Loucy (cell line): ENCODE measurements around the gene SLC17A2.

Experiments used
- H2AFZ ChIP-seq: fragments of 200-600 bp; sonication (generic); 2 replicates; pipeline ENCODE4 v1.6.0; 2016; ENCODE audit warnings: antibody characterized with exemption, mild to moderate bottlenecking, low read length, moderate library complexity
- H3F3A ChIP-seq: fragments of 200-600 bp; 2 replicates; pipeline ENCODE4 v1.6.0; 2016; ENCODE audit warnings: antibody characterized with exemption, low read depth, mild to moderate bottlenecking
- H3K27me3 ChIP-seq: fragments of 200-600 bp; sonication (generic); 2 replicates; pipeline ENCODE4 v1.6.1; 2014; ENCODE audit warnings: low read length, mild to moderate bottlenecking; ENCODE audit not compliant: insufficient read depth, poor library complexity, severe bottlenecking
- H3K36me3 ChIP-seq: fragments of 200-600 bp; sonication (generic); 2 replicates; pipeline ENCODE4 v1.6.1; 2016; ENCODE audit warnings: low read length; ENCODE audit not compliant: insufficient read depth
- H3K4me1 ChIP-seq: fragments of 200-600 bp; sonication (generic); 2 replicates; pipeline ENCODE4 v1.5.1; 2014; ENCODE audit warnings: low read length, mild to moderate bottlenecking; ENCODE audit not compliant: insufficient read depth, poor library complexity, severe bottlenecking
- H3K4me2 ChIP-seq: fragments of 200-600 bp; sonication (generic); 2 replicates; pipeline ENCODE4 v1.6.0; 2014; ENCODE audit warnings: antibody characterized with exemption, low read length, low read depth, mild to moderate bottlenecking; ENCODE audit not compliant: poor library complexity, severe bottlenecking
- H3K4me3 ChIP-seq: fragments of 200-600 bp; sonication (generic); 2 replicates; pipeline ENCODE4 v1.5.1; 2014; ENCODE audit warnings: low read length, mild to moderate bottlenecking, mixed read lengths; ENCODE audit not compliant: poor library complexity, severe bottlenecking
- H3K79me2 ChIP-seq: fragments of 200-600 bp; sonication (generic); 2 replicates; pipeline ENCODE4 v1.6.1; 2014; ENCODE audit warnings: low read length; ENCODE audit not compliant: insufficient read depth
- H3K9ac ChIP-seq: fragments of 200-600 bp; sonication (generic); 2 replicates; pipeline ENCODE4 v1.6.0; 2014; ENCODE audit warnings: mild to moderate bottlenecking, low read depth, low read length, moderate library complexity; ENCODE audit not compliant: poor library complexity, severe bottlenecking
- H3K9me2 ChIP-seq: fragments of 200-600 bp; sonication (generic); replicated peaks from 2 replicates; pipeline ENCODE4 v1.6.1; 2016; ENCODE audit warnings: low read depth, low read length, mixed read lengths
- H3K9me3 ChIP-seq: fragments of 200-600 bp; sonication (generic); 2 replicates; pipeline ENCODE4 v1.6.1; 2014; ENCODE audit warnings: mild to moderate bottlenecking, antibody characterized with exemption, low read length, low read depth; ENCODE audit not compliant: insufficient read depth
- H4K20me1 ChIP-seq: fragments of 200-600 bp; sonication (generic); 2 replicates; pipeline ENCODE4 v1.6.0; 2014; ENCODE audit warnings: antibody characterized with exemption, low read length, mild to moderate bottlenecking; ENCODE audit not compliant: insufficient read depth, poor library complexity, severe bottlenecking
- EZH2phosphoT487 ChIP-seq: fragments of 200-600 bp; IDR thresholded peaks from 2 replicates; pipeline ENCODE4 v1.6.1; 2018; ENCODE audit warnings: antibody characterized with exemption, mild to moderate bottlenecking, moderate library complexity, borderline replicate concordance
- TF ChIP-seq, protein P1 (sequence below): fragments of 200-600 bp; sonication (generic); conservative IDR thresholded peaks from 2 replicates; pipeline ENCODE4 v1.5.1; 2014; ENCODE audit warnings: mild to moderate bottlenecking, antibody characterized with exemption, low read length

The SLC17A2 gene

GRCh38 chr6:25866011-25866410 is 64.5 kb downstream of the SLC17A2 start:
- H3F3A ChIP-seq = no peaks in the 10 kb centered on the region
- H3K4me1 ChIP-seq = peaks cover 18% of the 10 kb centered on the region
- H2AFZ ChIP-seq = 0 out of 2 replicates have a peak overlapping the region, but pooled peaks have one; percentile 2
- H3K9ac ChIP-seq = no peak overlapping the region
- no peaks in the 10 kb centered on the region for H4K20me1 ChIP-seq
- H3K27me3 ChIP-seq = no peaks in the 10 kb centered on the region
- H3K9me3 ChIP-seq = no peaks in the 10 kb centered on the region
- H3K36me3 ChIP-seq = no peaks in the 10 kb centered on the region
- H3K4me3 ChIP-seq = peak overlapping the region; percentile 18
- TF ChIP-seq EZH2phosphoT487 = no peak
- TF ChIP-seq, protein P1, sequence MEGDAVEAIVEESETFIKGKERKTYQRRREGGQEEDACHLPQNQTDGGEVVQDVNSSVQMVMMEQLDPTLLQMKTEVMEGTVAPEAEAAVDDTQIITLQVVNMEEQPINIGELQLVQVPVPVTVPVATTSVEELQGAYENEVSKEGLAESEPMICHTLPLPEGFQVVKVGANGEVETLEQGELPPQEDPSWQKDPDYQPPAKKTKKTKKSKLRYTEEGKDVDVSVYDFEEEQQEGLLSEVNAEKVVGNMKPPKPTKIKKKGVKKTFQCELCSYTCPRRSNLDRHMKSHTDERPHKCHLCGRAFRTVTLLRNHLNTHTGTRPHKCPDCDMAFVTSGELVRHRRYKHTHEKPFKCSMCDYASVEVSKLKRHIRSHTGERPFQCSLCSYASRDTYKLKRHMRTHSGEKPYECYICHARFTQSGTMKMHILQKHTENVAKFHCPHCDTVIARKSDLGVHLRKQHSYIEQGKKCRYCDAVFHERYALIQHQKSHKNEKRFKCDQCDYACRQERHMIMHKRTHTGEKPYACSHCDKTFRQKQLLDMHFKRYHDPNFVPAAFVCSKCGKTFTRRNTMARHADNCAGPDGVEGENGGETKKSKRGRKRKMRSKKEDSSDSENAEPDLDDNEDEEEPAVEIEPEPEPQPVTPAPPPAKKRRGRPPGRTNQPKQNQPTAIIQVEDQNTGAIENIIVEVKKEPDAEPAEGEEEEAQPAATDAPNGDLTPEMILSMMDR = no peak
- no peaks in the 10 kb centered on the region for H3K79me2 ChIP-seq
- H3K4me2 ChIP-seq = peak overlapping the region; percentile 47
- H3K9me2 ChIP-seq = no peaks in the 10 kb centered on the region

DNA sequence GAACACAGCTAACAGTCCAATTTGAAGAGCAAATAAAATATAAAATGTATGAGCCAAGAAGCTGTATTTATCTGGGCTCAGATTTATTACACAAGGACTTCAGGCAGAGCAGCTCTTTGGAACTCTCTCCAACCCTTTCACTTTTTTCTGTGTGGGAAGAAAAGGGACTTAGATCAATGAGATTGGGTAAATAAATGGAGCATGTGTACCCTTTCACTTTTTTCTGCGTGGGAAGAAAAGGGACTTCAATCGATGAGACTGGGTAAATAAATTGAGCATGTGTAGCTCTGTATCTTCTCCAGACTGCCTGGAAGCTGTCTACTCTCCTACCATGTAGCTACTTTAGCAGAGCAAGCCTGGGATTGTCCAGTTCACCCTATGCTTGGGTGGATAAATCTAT is 67.1 kb downstream of the SLC17A2 start:
- H3K4me1 ChIP-seq = peaks cover 18% of the 10 kb centered on the region
- no peaks in the 10 kb centered on the region for H3K36me3 ChIP-seq
- H2AFZ ChIP-seq = no peak overlapping the region
- H3K79me2 ChIP-seq = no peaks in the 10 kb centered on the region
- H3K9me2 ChIP-seq = no peaks in the 10 kb centered on the region
- no peaks in the 10 kb centered on the region for H4K20me1 ChIP-seq
- no peak overlapping the region for H3K4me3 ChIP-seq
- TF ChIP-seq EZH2phosphoT487 = no peak
- TF ChIP-seq, protein P1 = no peak
- H3F3A ChIP-seq = no peaks in the 10 kb centered on the region
- no peaks in the 10 kb centered on the region for H3K9me3 ChIP-seq
- no peaks in the 10 kb centered on the region for H3K27me3 ChIP-seq
- H3K9ac ChIP-seq = no peak overlapping the region
- H3K4me2 ChIP-seq = no peak overlapping the region
